Mesendoderm (in vitro differentiated cells): ENCODE data around the gene CARD10.
"Not testable (repeated sequence)": the region's sequence is repeated elsewhere in the genome, so short reads cannot be mapped to it uniquely, and the experiment has no call there.

Experiments
- DNase-seq: peaks from one replicate; pipeline ENCODE4 v3.0.0; 2013
- H2AK5ac ChIP-seq: 2 replicates; pipeline ENCODE4 v1.6.1; 2013; ENCODE audit warnings: low read length, inconsistent platforms
- H2BK120ac ChIP-seq: 2 replicates; pipeline ENCODE4 v1.6.1; 2013; ENCODE audit warnings: low read depth, mild to moderate bottlenecking, low read length, moderate library complexity, mixed read lengths
- H2BK15ac ChIP-seq: replicated peaks from 2 replicates; pipeline ENCODE4 v1.6.1; 2013; ENCODE audit warnings: low read depth, mild to moderate bottlenecking, moderate library complexity
- H2BK5ac ChIP-seq: 2 replicates; pipeline ENCODE4 v1.6.1; 2013; ENCODE audit warnings: low read length, inconsistent platforms
- H3K18ac ChIP-seq: 2 replicates; pipeline ENCODE4 v1.6.1; 2013; ENCODE audit warnings: mild to moderate bottlenecking, low read length, mixed read lengths
- H3K23ac ChIP-seq: one replicate; pipeline ENCODE4 v1.6.1; 2013; ENCODE audit warnings: low read length
- H3K27ac ChIP-seq: 2 replicates; pipeline ENCODE4 v1.5.1; 2013; ENCODE audit warnings: low read depth, mild to moderate bottlenecking, inconsistent platforms, low read length, moderate library complexity
- H3K27me3 ChIP-seq: 2 replicates; pipeline ENCODE4 v1.6.1; 2013; ENCODE audit warnings: low read length, control low read depth, mild to moderate bottlenecking, inconsistent platforms; ENCODE audit not compliant: insufficient read depth, poor library complexity
- H3K36me3 ChIP-seq: 2 replicates; pipeline ENCODE4 v1.6.1; 2013; ENCODE audit warnings: low read length, inconsistent platforms; ENCODE audit not compliant: control insufficient read depth, insufficient read depth
- H3K4ac ChIP-seq: one replicate; pipeline ENCODE4 v1.6.1; 2013; ENCODE audit warnings: low read depth, mild to moderate bottlenecking, low read length, moderate library complexity
- H3K4me1 ChIP-seq: 2 replicates; pipeline ENCODE4 v1.6.1; 2013; ENCODE audit warnings: low read depth, low read length, inconsistent platforms; ENCODE audit not compliant: control insufficient read depth
- H3K4me2 ChIP-seq: 2 replicates; pipeline ENCODE4 v1.6.1; 2013; ENCODE audit warnings: low read length
- H3K4me3 ChIP-seq: 2 replicates; pipeline ENCODE4 v1.5.1; 2013; ENCODE audit warnings: mild to moderate bottlenecking, low read length
- H3K56ac ChIP-seq: one replicate; pipeline ENCODE4 v1.6.1; 2013; ENCODE audit warnings: low read length
- H3K79me1 ChIP-seq: 2 replicates; pipeline ENCODE4 v1.6.1; 2013; ENCODE audit warnings: low read length, inconsistent platforms
- H3K79me2 ChIP-seq: 2 replicates; pipeline ENCODE4 v1.6.1; 2013; ENCODE audit warnings: mild to moderate bottlenecking, low read length; ENCODE audit not compliant: control insufficient read depth, insufficient read depth
- H3K9ac ChIP-seq: 2 replicates; pipeline ENCODE4 v1.6.1; 2013; ENCODE audit warnings: low read length, inconsistent platforms
- H4K5ac ChIP-seq: one replicate; pipeline ENCODE4 v1.6.1; 2013; ENCODE audit warnings: low read length
- H4K8ac ChIP-seq: one replicate; pipeline ENCODE4 v1.6.1; 2013; ENCODE audit warnings: low read depth, mild to moderate bottlenecking, control low read depth, low read length, moderate library complexity
- WGBS: extraction: QIAGEN DNeasy Blood & Tissue Kit; methylation state at CpG from one replicate; pipeline ENCODE4 v1.1.7; 2013; ENCODE audit warnings: low lambda C conversion rate, missing lambda C conversion rate; ENCODE audit not compliant: insufficient coverage; ENCODE audit errors: extremely low coverage; 5-methylcytosine and 5-hydroxymethylcytosine counted together

CARD10 gene

DNA sequence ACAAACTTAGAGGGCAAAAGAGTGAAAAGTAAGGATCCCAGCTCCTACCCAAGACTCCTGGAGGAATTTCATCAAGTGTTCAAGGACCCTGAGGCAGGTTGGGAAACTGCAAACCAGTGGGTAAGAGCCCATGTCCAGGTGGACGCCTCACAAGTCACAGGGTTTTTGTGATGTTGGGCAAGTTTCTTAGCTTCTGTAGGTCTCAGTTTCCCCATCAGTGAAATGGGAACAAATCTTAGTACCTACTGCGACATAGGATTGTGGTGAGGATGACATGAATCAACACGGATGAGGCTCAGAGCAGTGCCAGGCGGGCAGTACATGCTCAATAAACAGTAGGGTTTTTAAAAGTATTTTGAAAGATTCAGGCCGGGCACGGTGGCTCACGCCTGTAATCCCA is 23.7 kb upstream of the CARD10 start:
- no peak overlapping the region for H2BK15ac ChIP-seq
- H3K4me2 ChIP-seq: no peak overlapping the region
- H3K36me3 ChIP-seq: no peaks in the 10 kb centered on the region
- no peak overlapping the region for H4K8ac ChIP-seq
- WGBS: no CpG with 5 or more reads among the region's 7 CpGs
- H3K23ac ChIP-seq: no peak overlapping the region
- peak overlapping the region; percentile 22 for H3K56ac ChIP-seq
- no peak overlapping the region for H3K4me3 ChIP-seq
- peak overlapping the region; percentile 27 for H2AK5ac ChIP-seq
- H3K4me1 ChIP-seq: peaks cover 16% of the 10 kb centered on the region
- no peak overlapping the region for H3K9ac ChIP-seq
- no peak overlapping the region for H3K4ac ChIP-seq
- no peak for DNase-seq
- no peaks in the 10 kb centered on the region for H3K27me3 ChIP-seq
- no peak overlapping the region for H2BK5ac ChIP-seq
- H3K18ac ChIP-seq: no peak overlapping the region
- no peaks in the 10 kb centered on the region for H3K79me2 ChIP-seq
- no peak overlapping the region for H2BK120ac ChIP-seq
- H3K27ac ChIP-seq: no peak overlapping the region
- H4K5ac ChIP-seq: no peak overlapping the region
- H3K79me1 ChIP-seq: no peaks in the 10 kb centered on the region

DNA sequence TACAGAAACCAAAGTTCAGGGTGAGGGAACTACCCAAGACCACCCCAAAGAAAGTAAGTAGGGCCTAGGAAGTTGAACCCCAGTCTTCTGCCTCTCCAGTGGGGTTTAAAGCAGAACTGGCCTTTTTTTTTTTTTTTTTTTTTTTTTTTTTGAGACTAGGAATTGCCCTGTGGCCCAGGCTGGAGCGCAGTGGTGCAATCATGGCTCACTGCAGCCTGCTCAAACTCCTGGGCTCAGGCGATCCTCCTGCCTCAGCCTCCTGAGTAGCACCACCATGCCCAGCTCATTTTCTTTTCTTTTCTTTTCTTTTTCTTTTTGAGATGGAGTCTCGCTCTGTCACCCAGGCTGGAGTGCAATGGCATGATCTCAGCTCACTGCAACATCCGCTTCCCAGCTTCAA is 23.2 kb upstream of the CARD10 start:
- H3K4me3 ChIP-seq, H2BK15ac ChIP-seq, H2BK120ac ChIP-seq, H4K8ac ChIP-seq, H3K27me3 ChIP-seq, H3K23ac ChIP-seq, H4K5ac ChIP-seq, H3K79me1 ChIP-seq, DNase-seq, H3K36me3 ChIP-seq, H3K4me2 ChIP-seq, H3K79me2 ChIP-seq, H3K4ac ChIP-seq: not testable (repeated sequence)
- Histone ChIP-seq H3K18ac (peak overlapping the region; percentile 32), H3K56ac (peak overlapping the region; percentile 80), H3K27ac (peak overlapping the region; percentile 14), H2AK5ac (peak overlapping the region; percentile 76), H2BK5ac (peak overlapping the region; percentile 39), H3K4me1 (peaks cover 16% of the 10 kb centered on the region), H3K9ac (peak overlapping the region; percentile 52)
- WGBS: no CpG with 5 or more reads among the region's 4 CpGs

DNA sequence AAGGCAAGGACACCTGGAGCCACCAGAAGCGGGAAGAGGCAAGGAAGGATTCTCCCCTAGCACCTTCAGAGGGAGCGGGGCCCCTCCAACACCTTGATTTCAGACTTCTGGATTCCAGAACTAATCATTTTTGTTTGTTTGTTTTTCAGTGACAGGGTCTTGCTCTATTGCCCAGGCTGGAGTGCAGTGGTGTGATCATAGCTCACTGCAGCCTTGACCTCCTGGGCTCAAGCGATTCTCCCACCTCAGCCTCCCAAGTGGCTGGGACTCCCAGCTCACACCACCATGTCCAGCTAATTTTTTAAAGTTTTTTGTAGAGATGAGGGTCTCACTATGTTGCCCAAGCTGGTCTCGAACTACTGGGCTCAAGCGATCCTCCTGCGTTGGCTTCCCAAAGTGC is 20.6 kb upstream of the CARD10 start:
- not testable (repeated sequence) for H3K23ac ChIP-seq, H2AK5ac ChIP-seq, H3K4me2 ChIP-seq, H3K27ac ChIP-seq, H3K18ac ChIP-seq, H3K79me2 ChIP-seq, H3K27me3 ChIP-seq, H3K4me1 ChIP-seq, H2BK15ac ChIP-seq, H4K5ac ChIP-seq, H3K79me1 ChIP-seq, H3K56ac ChIP-seq, H3K4me3 ChIP-seq, H2BK120ac ChIP-seq, H2BK5ac ChIP-seq, H3K9ac ChIP-seq, H3K4ac ChIP-seq, DNase-seq, H4K8ac ChIP-seq, H3K36me3 ChIP-seq
- no CpG with 5 or more reads among the region's 6 CpGs for WGBS

DNA sequence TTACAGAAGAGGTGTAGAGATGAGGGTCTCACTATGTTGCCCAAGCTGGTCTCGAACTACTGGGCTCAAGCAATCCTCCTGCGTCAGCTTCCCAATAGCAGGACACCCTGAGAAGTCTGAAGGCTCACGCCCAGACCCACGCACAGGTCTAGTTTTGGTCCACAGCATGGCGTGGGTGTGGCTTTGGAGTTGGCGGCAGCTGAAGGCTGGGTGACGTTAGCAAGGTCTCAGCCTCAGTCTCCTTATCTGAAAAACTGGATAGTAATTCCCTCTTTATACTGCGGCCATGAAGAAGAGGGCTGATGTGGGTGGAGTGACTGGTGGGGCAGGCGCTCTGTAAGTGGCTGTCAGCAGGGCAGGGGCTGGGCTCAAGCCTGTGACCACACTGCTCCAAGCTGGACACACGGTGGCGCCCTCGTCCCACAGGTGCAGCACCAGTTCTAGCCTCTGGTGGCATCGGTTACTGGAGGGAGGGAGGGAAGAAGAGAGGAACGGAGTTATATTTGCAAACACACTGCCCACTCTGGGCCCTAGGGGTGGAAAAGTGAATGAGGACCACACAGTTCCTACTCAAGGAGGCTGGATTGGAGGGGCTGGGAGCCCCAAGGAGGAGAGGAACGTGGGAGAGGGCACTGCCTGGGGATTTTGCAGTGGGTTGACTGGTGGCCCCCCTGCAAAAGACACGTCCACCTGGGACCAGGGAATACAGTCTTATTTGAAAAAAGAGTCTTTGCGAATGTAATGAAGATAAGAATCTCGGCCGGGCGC is 19.6 kb upstream of the CARD10 start:
- Histone ChIP-seq H3K23ac (no peak overlapping the region), H4K5ac (no peak overlapping the region), H2BK15ac (no peak overlapping the region), H4K8ac (no peak overlapping the region), H2BK120ac (no peak overlapping the region), H3K4me1 (peaks cover 8% of the 10 kb centered on the region), H2AK5ac (no peak overlapping the region), H3K4me2 (no peak overlapping the region), H3K27me3 (no peaks in the 10 kb centered on the region), H3K4me3 (no peak overlapping the region), H3K56ac (peak overlapping the region; percentile 34), H3K36me3 (no peaks in the 10 kb centered on the region), H3K9ac (peak overlapping the region; percentile 3), H3K18ac (no peak overlapping the region), H3K79me2 (no peaks in the 10 kb centered on the region), H3K79me1 (no peaks in the 10 kb centered on the region), H3K4ac (no peak overlapping the region), H2BK5ac (no peak overlapping the region), H3K27ac (no peak overlapping the region)
- DNase-seq: peak; percentile 96
- no CpG with 5 or more reads among the region's 20 CpGs for WGBS

DNA sequence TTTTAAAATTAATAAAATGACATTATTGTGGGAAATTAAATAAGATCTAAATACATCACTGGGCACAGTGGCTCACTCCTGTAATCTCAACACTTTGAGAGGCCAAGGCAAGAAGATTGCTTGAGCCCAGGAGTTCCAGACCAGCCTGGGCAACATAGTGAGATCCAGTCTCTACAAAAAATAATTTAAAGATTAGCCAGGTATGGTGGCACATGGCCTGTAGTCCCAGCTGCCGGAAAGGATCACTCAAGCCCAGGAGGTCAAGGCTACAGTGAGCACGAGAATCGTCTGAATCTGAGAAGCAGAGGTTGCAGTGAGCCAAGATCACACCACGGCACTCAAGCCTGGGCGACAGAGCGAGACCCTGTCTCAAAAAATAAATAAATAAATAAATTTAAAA is 15.9 kb upstream of the CARD10 start:
- Histone ChIP-seq H2BK15ac (no peak overlapping the region), H2BK120ac (no peak overlapping the region), H3K18ac (no peak overlapping the region), H3K4me2 (no peak overlapping the region), H3K9ac (no peak overlapping the region), H3K4me3 (no peak overlapping the region), H2AK5ac (no peak overlapping the region), H3K4ac (no peak overlapping the region), H4K8ac (no peak overlapping the region), H3K23ac (no peak overlapping the region), H4K5ac (no peak overlapping the region), H3K79me2 (no peaks in the 10 kb centered on the region), H3K79me1 (no peaks in the 10 kb centered on the region), H3K27ac (no peak overlapping the region), H3K4me1 (no peaks in the 10 kb centered on the region), H3K56ac (no peak overlapping the region), H3K27me3 (no peaks in the 10 kb centered on the region), H3K36me3 (no peaks in the 10 kb centered on the region), H2BK5ac (no peak overlapping the region)
- no peak for DNase-seq
- WGBS: no CpG with 5 or more reads among the region's 6 CpGs

DNA sequence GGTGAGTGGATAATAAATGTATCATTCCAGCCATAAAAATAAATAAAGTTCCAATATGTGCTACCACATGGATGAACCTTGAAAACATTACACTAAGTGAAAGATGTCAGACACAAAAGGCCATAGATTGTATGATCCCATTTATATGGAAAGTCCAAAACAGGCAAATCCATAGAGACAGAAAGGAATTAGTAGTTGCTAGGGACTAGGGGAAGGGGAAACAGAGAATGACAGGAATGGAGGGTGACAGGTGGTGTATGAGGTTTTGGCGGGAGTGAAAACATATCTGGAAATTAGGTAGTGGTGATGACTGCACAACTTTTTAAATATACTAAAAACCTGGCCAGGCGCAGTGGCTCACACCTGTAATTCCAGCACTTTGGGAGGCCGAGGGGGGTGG is 15.2 kb upstream of the CARD10 start:
- Histone ChIP-seq H4K5ac (no peak overlapping the region), H3K4me1 (no peaks in the 10 kb centered on the region), H3K27me3 (no peaks in the 10 kb centered on the region), H3K4me2 (no peak overlapping the region), H3K23ac (no peak overlapping the region), H4K8ac (no peak overlapping the region), H3K79me1 (no peaks in the 10 kb centered on the region), H2BK5ac (no peak overlapping the region), H3K79me2 (no peaks in the 10 kb centered on the region), H2AK5ac (no peak overlapping the region), H3K36me3 (no peaks in the 10 kb centered on the region), H3K56ac (no peak overlapping the region), H3K4ac (no peak overlapping the region), H3K9ac (no peak overlapping the region), H2BK15ac (no peak overlapping the region), H2BK120ac (no peak overlapping the region), H3K18ac (no peak overlapping the region), H3K4me3 (no peak overlapping the region), H3K27ac (no peak overlapping the region)
- DNase-seq: no peak
- WGBS: no CpG with 5 or more reads among the region's 3 CpGs
